KMS-11 (cell line): ENCODE results near the gene DDIT4L.

ENCODE experiments used
- H2AFZ ChIP-seq: fragments of 200-600 bp; sonication (generic); 2 replicates; pipeline ENCODE4 v1.6.1; 2016; ENCODE audit warnings: antibody characterized with exemption, mixed run types, low read depth
- H3K27ac ChIP-seq: fragments of 200-600 bp; sonication (generic); 2 replicates; pipeline ENCODE4 v1.6.1; 2016; ENCODE audit warnings: mild to moderate bottlenecking, mixed run types
- H3K27me3 ChIP-seq: fragments of 200-600 bp; sonication (generic); 2 replicates; pipeline ENCODE4 v1.6.1; 2017; ENCODE audit warnings: mild to moderate bottlenecking, low read depth, mixed run types, moderate library complexity; ENCODE audit not compliant: insufficient read depth
- H3K36me3 ChIP-seq: fragments of 200-600 bp; sonication (generic); 2 replicates; pipeline ENCODE4 v1.6.1; 2017; ENCODE audit warnings: mild to moderate bottlenecking, mixed run types; ENCODE audit not compliant: insufficient read depth
- H3K4me1 ChIP-seq: fragments of 200-600 bp; sonication (generic); 2 replicates; pipeline ENCODE4 v1.6.1; 2016; ENCODE audit warnings: mild to moderate bottlenecking, low read depth, mixed run types; ENCODE audit not compliant: poor library complexity, severe bottlenecking
- H3K4me2 ChIP-seq: fragments of 200-600 bp; sonication (generic); 2 replicates; pipeline ENCODE4 v1.7.0; 2016; ENCODE audit warnings: mild to moderate bottlenecking, mixed run types
- H3K4me3 ChIP-seq: fragments of 200-600 bp; sonication (generic); IDR thresholded peaks from 2 replicates; pipeline ENCODE4 v1.6.1; 2017; ENCODE audit warnings: low read depth, low read length, mixed read lengths; ENCODE audit not compliant: insufficient read depth
- H3K79me2 ChIP-seq: fragments of 200-600 bp; sonication (generic); 2 replicates; pipeline ENCODE4 v1.6.1; 2016; ENCODE audit warnings: low read depth, mixed run types; ENCODE audit not compliant: insufficient read depth
- H3K9ac ChIP-seq: fragments of 200-600 bp; sonication (generic); 2 replicates; pipeline ENCODE4 v1.6.1; 2016; ENCODE audit warnings: mild to moderate bottlenecking, mixed run types
- H4K20me1 ChIP-seq: fragments of 200-600 bp; sonication (generic); 2 replicates; pipeline ENCODE4 v1.6.1; 2016; ENCODE audit warnings: mild to moderate bottlenecking, mixed run types; ENCODE audit not compliant: insufficient read depth
- TF ChIP-seq, protein P1 (sequence below): fragments of 200-600 bp; sonication (generic); conservative IDR thresholded peaks from 2 replicates; pipeline ENCODE4 v1.6.1; 2017; ENCODE audit warnings: low read depth, mild to moderate bottlenecking, antibody characterized with exemption, low read length, moderate library complexity, mixed read lengths

The DDIT4L gene

DNA sequence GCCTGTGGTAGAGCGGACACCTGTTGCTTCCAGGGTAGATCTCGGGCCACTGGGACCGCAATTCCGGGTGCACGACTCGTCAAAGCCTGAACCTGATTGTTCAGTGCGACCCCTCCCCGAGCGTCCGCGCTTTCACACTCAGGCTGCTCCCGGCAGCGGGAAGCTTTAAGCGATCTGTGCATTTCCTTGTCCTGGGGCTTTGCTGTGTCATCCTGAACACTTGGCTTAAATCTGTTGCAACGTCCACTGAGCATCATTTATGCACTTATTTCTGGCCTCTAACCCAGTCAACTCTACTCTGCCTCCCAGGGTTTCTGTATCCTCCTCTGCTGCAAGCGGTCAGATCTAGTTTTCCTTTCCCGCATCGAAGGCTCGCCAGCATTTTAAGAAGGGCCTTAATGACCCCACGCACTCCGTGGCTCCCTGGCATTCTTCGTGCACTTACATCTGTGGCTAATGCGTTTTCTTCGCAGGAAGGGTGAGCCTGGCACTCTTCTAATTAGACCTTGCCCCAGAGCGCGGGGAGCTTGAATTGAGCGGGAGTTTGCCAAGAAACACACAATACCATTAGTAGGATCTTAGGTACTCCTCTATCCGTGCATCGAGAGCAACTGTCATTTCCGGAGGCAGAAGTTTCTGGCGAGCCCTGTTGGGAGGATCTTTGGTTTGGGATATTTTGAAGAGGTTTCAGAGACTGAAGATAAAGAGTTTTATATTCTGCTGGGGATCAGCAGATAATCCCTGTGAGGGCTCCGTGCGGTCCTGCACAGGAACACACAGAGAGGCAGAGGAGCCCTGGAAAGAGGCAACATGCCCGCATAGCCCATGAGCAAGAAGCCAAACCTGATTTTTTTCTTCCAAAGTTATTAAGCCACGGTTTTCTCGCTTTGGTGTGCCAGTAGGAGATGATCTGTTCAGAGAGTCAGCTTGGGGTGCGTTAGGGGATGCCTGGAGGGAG is 654 bp upstream of the DDIT4L start:
- H3K4me1 ChIP-seq = peaks cover 18% of the 10 kb centered on the region
- no peak overlapping the region for H3K4me3 ChIP-seq
- H3K9ac ChIP-seq = no peak overlapping the region
- H3K36me3 ChIP-seq = no peaks in the 10 kb centered on the region
- H3K4me2 ChIP-seq = no peak overlapping the region
- H3K79me2 ChIP-seq = no peaks in the 10 kb centered on the region
- no peak overlapping the region for H3K27ac ChIP-seq
- no peak overlapping the region for H2AFZ ChIP-seq
- no peaks in the 10 kb centered on the region for H3K27me3 ChIP-seq
- no peaks in the 10 kb centered on the region for H4K20me1 ChIP-seq
- TF ChIP-seq, protein P1, sequence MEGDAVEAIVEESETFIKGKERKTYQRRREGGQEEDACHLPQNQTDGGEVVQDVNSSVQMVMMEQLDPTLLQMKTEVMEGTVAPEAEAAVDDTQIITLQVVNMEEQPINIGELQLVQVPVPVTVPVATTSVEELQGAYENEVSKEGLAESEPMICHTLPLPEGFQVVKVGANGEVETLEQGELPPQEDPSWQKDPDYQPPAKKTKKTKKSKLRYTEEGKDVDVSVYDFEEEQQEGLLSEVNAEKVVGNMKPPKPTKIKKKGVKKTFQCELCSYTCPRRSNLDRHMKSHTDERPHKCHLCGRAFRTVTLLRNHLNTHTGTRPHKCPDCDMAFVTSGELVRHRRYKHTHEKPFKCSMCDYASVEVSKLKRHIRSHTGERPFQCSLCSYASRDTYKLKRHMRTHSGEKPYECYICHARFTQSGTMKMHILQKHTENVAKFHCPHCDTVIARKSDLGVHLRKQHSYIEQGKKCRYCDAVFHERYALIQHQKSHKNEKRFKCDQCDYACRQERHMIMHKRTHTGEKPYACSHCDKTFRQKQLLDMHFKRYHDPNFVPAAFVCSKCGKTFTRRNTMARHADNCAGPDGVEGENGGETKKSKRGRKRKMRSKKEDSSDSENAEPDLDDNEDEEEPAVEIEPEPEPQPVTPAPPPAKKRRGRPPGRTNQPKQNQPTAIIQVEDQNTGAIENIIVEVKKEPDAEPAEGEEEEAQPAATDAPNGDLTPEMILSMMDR = no peak

DNA sequence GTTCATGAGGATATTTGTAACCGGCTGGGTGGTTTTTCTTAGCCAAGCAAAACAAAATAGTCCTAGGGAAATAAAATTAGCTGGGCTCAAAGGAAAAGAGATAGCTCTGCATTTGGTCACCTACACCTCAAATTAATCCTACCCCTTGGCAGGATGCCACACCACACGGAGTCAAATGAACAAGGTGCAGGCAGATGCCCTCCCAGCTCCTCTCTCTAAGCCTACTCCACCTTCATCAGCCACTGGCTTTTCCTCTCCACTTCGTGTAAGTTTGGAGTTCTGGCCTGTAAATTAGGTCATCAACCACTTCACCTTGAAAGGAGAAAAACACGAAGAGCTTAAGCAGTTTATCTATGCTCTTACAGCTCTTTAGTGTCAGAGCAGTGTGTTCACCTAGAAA is 1.4 kb downstream of the DDIT4L start:
- H3K36me3 ChIP-seq = no peaks in the 10 kb centered on the region
- no peak overlapping the region for H3K4me3 ChIP-seq
- no peaks in the 10 kb centered on the region for H3K79me2 ChIP-seq
- no peaks in the 10 kb centered on the region for H4K20me1 ChIP-seq
- TF ChIP-seq, protein P1 = no peak
- H2AFZ ChIP-seq = no peak overlapping the region
- no peak overlapping the region for H3K9ac ChIP-seq
- no peak overlapping the region for H3K27ac ChIP-seq
- H3K4me2 ChIP-seq = peak overlapping the region; percentile 40; the same call in 1 of the 2 replicates
- peaks cover 18% of the 10 kb centered on the region for H3K4me1 ChIP-seq
- H3K27me3 ChIP-seq = no peaks in the 10 kb centered on the region

GRCh38 chr4:100187781-100188180 is 2.5 kb downstream of the DDIT4L start:
- no peaks in the 10 kb centered on the region for H3K27me3 ChIP-seq
- no peaks in the 10 kb centered on the region for H4K20me1 ChIP-seq
- H3K4me3 ChIP-seq = no peak overlapping the region
- TF ChIP-seq, protein P1 = no peak
- no peak overlapping the region for H3K4me2 ChIP-seq
- H3K79me2 ChIP-seq = no peaks in the 10 kb centered on the region
- H2AFZ ChIP-seq = no peak overlapping the region
- no peaks in the 10 kb centered on the region for H3K36me3 ChIP-seq
- no peak overlapping the region for H3K9ac ChIP-seq
- peaks cover 18% of the 10 kb centered on the region for H3K4me1 ChIP-seq
- H3K27ac ChIP-seq = no peak overlapping the region

DNA sequence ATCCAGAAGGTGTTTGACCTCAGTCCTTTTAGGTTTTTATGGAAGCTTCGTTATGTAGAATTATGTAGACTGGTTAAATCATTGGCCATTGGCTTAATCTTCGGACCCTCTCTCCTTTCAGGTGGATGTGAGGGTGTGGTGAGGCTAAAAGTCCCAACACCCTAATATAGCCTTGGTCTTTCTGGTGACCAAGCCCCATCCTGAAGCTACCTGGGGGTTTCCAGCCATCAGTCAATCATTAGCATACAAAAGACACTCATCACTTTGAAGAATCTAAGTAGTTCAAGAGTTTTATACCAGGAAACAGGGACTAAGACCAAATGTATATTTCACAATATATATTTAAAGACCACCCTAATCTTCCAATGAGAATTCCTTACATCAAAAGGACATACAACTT is 5.5 kb downstream of the DDIT4L start:
- Histone ChIP-seq H3K36me3 (no peaks in the 10 kb centered on the region), H4K20me1 (no peaks in the 10 kb centered on the region), H3K79me2 (no peaks in the 10 kb centered on the region), H3K4me3 (no peak overlapping the region), H3K4me2 (no peak overlapping the region), H3K27ac (no peak overlapping the region), H3K9ac (no peak overlapping the region), H2AFZ (no peak overlapping the region), H3K4me1 (peaks cover 18% of the 10 kb centered on the region), H3K27me3 (no peaks in the 10 kb centered on the region)
- TF ChIP-seq, protein P1 = no peak
